Mucosa of gallbladder (tissue), 1 donor: ENCODE measurements around the gene TAS2R1. TPM values are rescaled to one million over a fixed set of nuclear protein-coding genes. Genes with fewer than 3 reads are reported as not detected.

ENCODE experiments used
- DNase-seq: peaks from one replicate; pipeline ENCODE4 v3.0.0-alpha.2; 2020; ENCODE audit warnings: low spot score
- total RNA-seq: library from RNA; stranded (reverse); gene quantifications from one replicate; pipeline ENCODE4 v1.2.1, GENCODE V29; 2021
- donor health status: DM: no; HTN: no; CAD: no.

TAS2R1 gene
- total RNA-seq, 1 donor from 2014 or later, result not detected

DNA sequence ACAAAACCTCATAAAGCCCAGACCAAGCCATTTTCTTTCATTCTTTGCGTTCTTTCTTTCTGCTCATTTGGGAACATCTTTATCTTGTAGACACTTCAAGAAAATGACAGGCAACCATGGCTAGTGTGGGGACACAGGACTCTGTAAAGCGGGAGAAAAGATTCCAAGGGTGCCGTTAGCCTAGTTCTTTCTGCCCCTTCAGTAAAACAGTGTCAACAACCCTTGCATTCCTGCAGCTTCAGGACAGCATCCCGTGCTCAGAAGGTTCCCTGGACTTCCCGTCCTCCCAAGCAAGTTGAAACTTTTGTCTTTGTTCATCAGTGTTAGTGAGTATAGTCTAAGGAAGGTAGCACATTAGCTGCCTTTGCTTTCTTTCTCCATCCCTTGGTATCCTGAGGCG, 41.9 kb downstream of the TAS2R1 start:
- DNase-seq, result no peak

DNA sequence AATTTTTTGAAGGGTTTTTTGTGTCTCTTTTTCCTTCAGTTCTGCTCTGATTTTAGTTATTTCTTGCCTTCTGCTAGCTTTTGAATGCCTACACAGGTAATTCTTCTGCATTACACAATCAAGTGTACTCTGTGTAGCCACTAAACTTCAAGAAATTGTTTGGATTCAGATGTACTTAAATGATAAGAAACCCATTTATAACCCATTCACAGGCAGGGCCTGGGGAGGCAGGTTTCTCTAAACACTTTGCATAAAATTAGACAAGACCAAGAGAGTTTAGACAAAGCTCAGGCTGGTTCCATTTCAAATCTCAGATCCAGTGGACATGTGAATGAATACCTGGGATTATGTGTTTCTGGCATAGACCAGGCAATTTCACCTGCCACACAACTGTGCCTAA, 43.0 kb downstream of the TAS2R1 start:
- DNase-seq, result no peak

DNA sequence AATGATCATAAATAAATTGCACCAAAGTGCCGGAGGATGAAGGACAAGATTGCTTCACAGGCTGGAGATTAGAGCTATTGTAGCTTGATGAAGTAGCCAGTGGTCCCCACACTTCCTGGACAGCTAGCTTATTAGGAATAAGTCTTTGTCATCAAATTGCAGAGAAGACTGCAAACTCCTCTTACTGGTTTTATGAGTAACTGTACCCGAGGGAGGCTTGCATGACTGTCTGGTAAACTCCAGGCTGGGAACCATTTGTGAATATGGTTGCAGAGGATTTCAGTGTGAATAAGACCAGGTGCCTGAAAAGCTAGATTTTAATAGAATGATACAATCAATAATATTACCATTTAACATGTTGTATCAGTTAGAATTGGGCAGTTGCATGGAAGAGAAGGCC, 47.7 kb downstream of the TAS2R1 start:
- no peak for DNase-seq

Other genes with a start within 250 kb of the TAS2R1 start
- gene SEMA5A, start 84.3 kb downstream of the TAS2R1 start, total RNA-seq, result 29.3 TPM